HG02610 (cell line): Measurements from ENCODE around the gene CPS1.

Experiments
- ATAC-seq: cut with Tn5 transposase; IDR thresholded peaks from one replicate; pipeline ENCODE4 v1.9.1; 2021; ENCODE audit warnings: mild to moderate bottlenecking, moderate library complexity; ENCODE audit not compliant: unreplicated experiment

Gene CPS1

DNA sequence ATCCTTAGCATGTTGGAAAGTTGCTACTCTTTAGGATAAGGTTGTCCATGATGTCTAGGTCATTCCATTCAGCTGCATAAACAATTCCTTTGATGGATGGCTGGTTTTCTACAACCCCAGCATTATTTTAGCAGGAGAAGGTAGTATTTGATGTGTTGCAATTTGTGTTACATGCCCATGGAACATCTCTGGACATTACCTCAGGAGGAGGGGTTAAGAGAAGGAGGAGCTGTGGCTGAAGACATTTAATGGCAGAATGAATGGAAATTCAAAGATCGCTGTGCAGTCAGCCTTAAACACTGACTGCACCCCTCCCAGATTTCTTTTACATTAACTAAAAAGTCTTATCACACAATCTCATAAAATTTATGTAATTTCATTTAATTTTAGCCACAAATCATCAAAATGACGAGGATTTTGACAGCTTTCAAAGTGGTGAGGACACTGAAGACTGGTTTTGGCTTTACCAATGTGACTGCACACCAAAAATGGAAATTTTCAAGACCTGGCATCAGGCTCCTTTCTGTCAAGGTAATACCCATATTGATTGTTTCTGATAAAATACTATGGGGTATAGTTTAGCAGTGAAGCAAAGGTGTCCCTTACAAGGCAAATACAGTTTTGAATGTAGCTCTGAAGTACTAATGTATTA, at the start of gene CPS1:
Gene CPS1, plus strand, starts transcription at position 271 of the 652 bp plus-strand sequence. Its CDS starts 135 bp downstream, at position 406.
- ATAC-seq, result no peak

- ATAC-seq, result no peak
These were observed 40.5 kb upstream of the CPS1 start for GRCh38 chr2:210515911-210516310.

- no peak for ATAC-seq
These were observed 39.1 kb upstream of the CPS1 start for GRCh38 chr2:210517264-210517663.

DNA sequence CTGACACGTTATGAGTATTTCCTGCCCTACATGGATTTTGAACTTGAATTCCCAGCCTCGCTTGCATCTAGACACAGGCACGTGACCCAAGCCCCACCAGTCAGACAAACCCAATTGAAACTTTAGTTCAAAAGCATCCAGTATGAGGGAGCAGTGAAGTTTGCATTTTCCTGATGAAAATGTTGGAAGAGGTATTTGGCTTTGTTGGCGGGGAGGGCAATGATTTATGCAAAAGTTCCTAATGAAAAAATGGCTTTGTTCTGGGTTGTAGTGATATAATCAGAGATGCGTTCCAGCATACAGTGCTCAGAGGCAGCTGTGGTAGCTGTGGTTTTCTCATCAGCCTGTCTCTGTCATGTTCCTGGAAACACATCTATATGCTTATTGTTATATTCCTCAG, 36.8 kb upstream of the CPS1 start:
- no peak for ATAC-seq

DNA sequence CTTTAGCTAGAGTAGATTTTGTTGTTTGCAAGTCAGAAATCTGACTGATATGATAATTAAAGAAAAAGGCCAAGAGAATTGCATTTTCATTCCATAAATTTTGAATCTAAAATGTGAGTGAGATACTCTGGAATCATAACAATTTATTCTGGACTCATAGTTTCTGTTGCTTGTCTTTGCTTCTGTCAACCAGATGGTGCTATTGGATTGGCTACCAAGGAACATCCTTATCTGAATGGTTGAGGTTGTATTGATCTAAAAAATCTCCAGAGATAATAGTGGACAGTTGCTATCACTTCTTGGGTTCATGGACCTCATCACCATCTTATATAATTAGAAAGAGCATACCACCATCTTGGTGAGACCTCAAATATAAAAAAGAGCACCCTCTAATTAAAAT, 34.0 kb upstream of the CPS1 start:
- ATAC-seq, result no peak

- no peak for ATAC-seq
These were observed 32.6 kb upstream of the CPS1 start for GRCh38 chr2:210523650-210524289.

GRCh38 chr2:210524533-210524932, 31.9 kb upstream of the CPS1 start:
- no peak for ATAC-seq

DNA sequence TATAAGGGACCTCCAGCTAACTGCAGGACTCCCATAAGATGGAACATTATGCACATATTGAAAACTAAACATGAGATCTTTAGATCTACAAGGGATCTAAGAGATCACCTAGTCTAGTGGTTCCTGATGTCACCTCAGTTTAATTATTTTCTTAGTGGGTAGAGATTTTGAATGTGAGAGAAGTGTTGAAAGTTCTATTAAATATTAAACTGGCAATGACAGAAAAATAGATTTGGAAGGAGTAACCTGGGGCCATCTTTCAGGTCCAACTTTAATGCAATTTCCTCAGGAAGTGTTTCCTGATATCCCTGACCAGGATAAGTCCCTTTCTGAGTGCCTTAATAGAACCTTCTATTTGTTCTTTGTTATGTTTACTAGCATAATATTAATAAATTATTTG, 29.1 kb upstream of the CPS1 start:
- ATAC-seq, result no peak

DNA sequence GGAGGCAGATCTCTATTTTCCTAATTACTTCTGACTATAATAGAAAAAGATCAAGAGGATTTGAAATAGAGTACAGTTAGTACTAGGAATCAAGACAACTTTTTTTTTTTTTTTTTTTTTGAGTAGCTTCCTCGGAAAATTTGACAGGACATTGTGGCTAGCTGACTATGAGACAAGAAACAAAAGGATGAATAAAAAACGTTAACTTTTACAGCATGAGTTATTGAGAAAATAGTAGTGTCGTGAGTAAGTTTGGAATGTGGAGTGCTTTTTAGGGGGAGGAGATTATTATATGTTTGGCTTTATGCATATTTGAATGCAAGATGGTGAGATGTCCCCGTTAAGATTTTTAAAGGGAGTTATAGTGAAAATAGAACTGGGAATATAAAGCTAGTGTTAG, 27.7 kb upstream of the CPS1 start:
- no peak for ATAC-seq

- ATAC-seq, result no peak
These were observed 25.3 kb upstream of the CPS1 start for GRCh38 chr2:210531050-210531449.

GRCh38 chr2:210531482-210531881, 24.9 kb upstream of the CPS1 start:
- no peak for ATAC-seq

GRCh38 chr2:210533389-210533788, 23.0 kb upstream of the CPS1 start:
- ATAC-seq, result no peak

DNA sequence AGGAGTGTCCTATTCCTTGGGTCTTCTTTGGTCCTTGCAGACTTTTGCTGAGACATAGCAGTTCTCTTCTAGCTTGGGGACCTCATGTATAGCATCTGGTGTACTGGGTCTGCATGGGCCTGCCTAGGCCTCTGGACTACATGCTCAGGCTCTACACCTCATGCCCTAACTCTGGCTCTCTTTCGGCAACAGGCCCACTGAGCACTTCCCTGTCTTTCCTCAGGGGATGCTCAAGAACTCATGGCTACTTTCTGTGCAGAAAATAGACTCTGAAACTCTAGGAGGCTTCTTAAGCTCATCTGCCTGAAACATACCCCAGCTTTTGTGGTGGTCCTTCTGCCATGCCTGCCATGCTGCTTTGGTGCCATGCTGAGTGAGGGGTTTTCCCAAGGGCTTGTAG, 21.5 kb upstream of the CPS1 start:
- ATAC-seq, result no peak

GRCh38 chr2:210536973-210537650, 19.3 kb upstream of the CPS1 start:
- ATAC-seq, result no peak

- ATAC-seq, result no peak
These were observed 17.4 kb upstream of the CPS1 start for GRCh38 chr2:210539035-210539434.

- ATAC-seq, result no peak
These were observed 16.6 kb upstream of the CPS1 start for GRCh38 chr2:210539578-210540416.

DNA sequence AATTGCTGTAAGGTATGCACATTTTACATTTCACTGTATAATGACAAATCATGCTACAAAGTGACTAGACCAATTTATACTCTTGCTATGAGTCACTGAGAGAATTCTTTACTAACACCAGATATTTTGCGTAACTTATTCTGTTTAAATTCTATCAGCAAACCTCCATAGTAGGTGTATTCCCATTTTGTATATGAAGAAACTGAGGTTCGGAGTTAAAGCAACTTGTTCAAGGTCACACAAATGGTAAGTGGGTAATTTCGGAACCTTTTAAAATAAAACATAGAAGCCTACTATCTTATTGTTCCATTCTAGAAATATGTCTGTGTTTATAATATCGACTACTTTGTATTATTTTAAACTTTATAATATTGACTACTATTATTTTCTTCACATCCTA, 15.9 kb upstream of the CPS1 start:
- ATAC-seq, result no peak

DNA sequence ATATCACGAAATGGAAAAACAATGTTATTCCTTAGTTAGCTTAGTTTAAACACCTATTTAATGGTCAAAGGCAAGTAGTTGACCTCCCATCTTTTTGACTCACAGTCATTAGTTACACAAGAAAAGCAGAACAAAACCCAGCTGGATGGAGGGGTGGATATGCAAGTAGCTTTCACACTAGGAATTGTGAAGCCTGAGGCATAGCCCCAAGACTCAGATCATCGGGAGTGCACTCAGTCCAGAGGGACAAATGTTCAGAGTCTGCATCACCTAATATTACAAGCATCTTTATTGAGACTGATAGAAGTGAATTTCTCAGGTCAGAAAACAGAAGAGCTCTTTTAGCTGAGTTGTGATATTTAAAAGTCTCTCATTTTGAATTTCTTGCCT, 15.5 kb upstream of the CPS1 start:
- ATAC-seq, result no peak

DNA sequence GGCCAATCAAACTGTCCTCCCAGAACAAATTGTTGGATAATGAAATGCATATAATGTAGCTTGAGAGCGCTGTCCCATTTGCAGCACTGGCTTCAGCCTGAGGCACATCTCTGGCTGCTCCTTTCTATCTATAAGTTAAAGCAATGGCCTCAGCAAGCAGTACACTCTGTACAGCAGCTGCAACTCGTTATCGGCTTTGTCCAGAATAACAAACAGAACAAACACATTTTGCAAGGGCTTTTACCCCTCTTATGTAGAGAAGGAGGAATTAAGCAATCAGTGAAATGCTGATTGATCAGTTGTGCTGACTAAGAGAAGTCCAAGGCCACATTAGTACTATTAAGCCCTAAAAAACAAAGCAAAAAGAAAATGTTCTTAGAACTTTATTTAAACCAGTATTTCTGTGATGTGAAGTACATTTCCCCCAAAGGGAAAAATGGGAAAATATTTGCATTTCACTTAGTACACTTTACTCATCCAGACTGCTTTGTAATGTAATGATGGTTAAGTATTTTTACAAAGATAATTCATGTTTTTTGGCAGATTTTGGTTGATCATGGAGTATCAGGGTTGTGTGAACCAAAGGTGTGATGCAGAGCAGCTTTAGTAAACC, 15.0 kb upstream of the CPS1 start:
- no peak for ATAC-seq

DNA sequence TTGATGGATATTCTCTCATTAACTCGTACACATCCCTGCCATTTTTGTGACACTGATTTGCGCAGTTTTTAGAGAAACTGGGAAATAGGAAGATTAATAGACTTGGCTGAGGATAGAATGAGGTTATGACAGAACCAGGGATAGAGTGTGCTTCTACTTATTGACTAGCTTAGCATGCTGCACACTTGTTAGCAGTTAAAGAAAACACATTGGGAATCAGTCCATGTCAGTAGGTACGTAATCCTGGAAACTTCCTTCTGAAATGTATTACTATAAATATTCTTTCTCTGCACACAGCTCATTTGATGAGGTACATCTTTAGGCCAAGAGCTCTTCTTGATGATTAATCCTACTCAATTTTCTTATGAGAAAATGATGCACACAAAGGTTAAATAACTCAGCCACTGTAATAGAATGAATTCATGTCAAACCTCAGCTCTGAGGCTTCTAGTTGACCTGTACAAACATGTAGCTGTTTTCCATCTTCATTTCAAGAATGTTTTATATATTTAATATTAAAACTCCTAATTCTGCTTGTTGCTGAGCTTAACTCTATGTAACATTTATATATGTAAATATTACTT, 12.3 kb upstream of the CPS1 start:
- no peak for ATAC-seq

- no peak for ATAC-seq
These were observed 11.6 kb upstream of the CPS1 start for GRCh38 chr2:210544831-210545230.
